Nephron progenitor cell (in vitro differentiated cells): Measurements from ENCODE around the gene CEP131.

Experiments used
- DNase-seq: peaks from one replicate; pipeline ENCODE4 v3.0.0; 2021
- H3K27ac Mint-ChIP-seq: 2 replicates; pipeline ENCODE4 v1.8.0; 2021; ENCODE audit warnings: mild to moderate bottlenecking, moderate library complexity, mixed read lengths
- H3K27me3 Mint-ChIP-seq: 2 replicates; pipeline ENCODE4 v1.8.0; 2021; ENCODE audit warnings: mild to moderate bottlenecking, low read depth, mixed read lengths; ENCODE audit not compliant: poor library complexity
- H3K36me3 Mint-ChIP-seq: 2 replicates; pipeline ENCODE4 v1.8.0; 2021; ENCODE audit warnings: low read depth, mixed read lengths
- H3K4me1 Mint-ChIP-seq: 2 replicates; pipeline ENCODE4 v1.8.0; 2021; ENCODE audit warnings: mixed read lengths
- H3K4me3 Mint-ChIP-seq: 2 replicates; pipeline ENCODE4 v1.8.0; 2021; ENCODE audit warnings: mild to moderate bottlenecking, moderate library complexity, mixed read lengths
- H3K9me3 Mint-ChIP-seq: 2 replicates; pipeline ENCODE4 v1.8.0; 2021; ENCODE audit warnings: mild to moderate bottlenecking, moderate library complexity, mixed read lengths
- TF ChIP-seq, protein P1 (sequence below): fragments of 200-600 bp; sonication (generic); IDR thresholded peaks from 2 replicates; pipeline ENCODE4 v1.5.0; 2021; ENCODE audit warnings: antibody characterized with exemption

Gene CEP131

DNA sequence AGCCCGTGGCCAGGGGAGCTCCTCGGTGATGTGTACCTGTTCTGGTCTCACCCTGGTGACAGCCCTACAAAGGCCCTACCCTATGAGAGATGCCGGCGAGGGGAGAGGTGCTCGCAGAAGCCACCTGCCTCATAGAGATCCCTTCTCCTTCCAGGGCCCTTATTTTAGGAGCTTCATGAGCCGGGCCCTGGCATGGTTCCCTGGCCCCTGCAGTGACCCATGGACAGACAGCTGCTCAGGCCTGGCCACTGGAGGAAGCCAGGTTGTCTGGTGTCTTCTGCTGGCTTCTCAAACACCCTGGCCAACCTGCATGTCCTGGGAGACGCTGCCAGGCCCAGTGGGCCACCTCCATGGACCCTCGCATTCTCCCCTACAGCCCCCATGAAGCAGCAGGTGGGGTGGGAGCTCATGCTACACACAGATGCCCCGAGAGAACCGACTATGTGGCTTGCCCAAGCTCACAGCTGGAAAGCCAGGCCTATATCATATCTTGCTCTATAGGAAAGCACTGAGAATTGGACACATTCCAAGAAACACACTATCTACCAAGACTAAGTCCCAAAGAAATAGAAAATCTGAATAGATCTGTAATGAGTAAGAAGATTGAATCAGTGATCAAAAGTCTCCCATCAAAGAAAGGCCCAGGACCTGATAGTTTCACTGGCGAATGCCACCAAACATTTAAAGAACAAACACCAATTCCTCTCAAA, 49.6 kb downstream of the CEP131 start:
- no peak for DNase-seq
- no peaks in the 10 kb centered on the region for H3K27me3 Mint-ChIP-seq
- no peak overlapping the region for H3K4me3 Mint-ChIP-seq
- TF ChIP-seq, protein P1, sequence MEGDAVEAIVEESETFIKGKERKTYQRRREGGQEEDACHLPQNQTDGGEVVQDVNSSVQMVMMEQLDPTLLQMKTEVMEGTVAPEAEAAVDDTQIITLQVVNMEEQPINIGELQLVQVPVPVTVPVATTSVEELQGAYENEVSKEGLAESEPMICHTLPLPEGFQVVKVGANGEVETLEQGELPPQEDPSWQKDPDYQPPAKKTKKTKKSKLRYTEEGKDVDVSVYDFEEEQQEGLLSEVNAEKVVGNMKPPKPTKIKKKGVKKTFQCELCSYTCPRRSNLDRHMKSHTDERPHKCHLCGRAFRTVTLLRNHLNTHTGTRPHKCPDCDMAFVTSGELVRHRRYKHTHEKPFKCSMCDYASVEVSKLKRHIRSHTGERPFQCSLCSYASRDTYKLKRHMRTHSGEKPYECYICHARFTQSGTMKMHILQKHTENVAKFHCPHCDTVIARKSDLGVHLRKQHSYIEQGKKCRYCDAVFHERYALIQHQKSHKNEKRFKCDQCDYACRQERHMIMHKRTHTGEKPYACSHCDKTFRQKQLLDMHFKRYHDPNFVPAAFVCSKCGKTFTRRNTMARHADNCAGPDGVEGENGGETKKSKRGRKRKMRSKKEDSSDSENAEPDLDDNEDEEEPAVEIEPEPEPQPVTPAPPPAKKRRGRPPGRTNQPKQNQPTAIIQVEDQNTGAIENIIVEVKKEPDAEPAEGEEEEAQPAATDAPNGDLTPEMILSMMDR, result no peak
- H3K9me3 Mint-ChIP-seq, result peaks cover 26% of the 10 kb centered on the region
- H3K27ac Mint-ChIP-seq, result no peak overlapping the region
- H3K4me1 Mint-ChIP-seq, result no peaks in the 10 kb centered on the region
- H3K36me3 Mint-ChIP-seq, result peaks cover 25% of the 10 kb centered on the region

DNA sequence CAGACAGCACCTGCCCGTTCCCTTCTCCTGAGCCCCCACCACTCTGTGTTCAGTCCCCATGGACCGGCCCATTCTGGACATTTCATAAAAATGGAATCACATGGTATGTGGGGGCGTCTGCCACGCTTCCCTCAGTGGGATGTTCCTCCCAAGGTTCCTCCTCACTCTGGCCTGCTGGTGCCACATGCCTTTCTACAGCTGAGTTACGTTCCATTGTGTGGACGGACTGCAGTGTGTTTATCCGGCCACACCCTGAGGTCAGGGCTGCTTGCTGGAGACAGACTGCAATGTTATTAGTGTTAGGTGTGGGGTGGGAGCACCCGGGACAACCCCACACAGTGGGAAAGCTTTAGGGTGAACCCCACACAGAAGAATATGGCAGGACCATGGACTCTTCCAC, 50.8 kb downstream of the CEP131 start:
- Mint-ChIP-seq H3K4me1 (peaks cover 4% of the 10 kb centered on the region), H3K27ac (no peak overlapping the region), H3K36me3 (peaks cover 25% of the 10 kb centered on the region), H3K27me3 (no peaks in the 10 kb centered on the region), H3K4me3 (no peak overlapping the region), H3K9me3 (peaks cover 26% of the 10 kb centered on the region)
- DNase-seq, result no peak
- TF ChIP-seq, protein P1, result no peak

DNA sequence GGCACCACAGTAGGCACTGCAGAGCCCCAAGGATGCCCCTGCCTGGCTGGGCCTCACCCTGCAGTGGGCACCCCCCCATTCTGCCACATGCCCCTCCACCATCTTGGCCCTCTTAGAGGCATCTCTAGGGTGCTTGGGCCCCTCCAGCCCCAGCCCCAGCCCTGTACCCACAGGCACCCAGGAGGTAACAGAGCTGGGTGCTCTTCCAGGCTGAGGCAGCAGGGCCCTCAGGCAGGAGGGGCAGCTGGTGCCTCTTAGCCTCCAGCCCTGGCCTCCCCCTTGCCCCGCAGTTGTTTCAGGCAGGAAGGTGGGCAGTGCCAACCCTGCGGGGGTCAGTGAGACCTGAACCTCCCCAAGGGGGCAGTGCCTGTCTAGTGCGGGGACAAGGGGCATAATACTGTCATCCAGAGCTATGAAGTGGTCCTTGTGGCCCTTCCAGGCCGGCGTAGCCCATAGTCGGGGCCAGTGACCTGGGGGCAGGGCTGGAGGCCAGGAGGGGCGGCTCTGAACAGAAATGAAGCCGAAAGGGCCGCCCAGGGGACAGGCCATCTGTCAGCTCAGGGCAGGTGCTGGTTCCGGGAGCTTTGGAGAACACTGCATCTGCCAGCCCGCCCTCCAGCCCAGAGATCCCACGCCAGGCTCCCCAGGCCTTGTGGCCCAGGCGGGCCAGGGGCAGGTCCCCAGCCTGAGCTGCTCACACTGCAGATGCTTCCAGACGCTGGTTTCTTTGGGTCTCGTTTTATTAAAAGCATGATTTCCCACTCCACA, 51.9 kb downstream of the CEP131 start:
- Mint-ChIP-seq H3K4me3 (no peak overlapping the region), H3K36me3 (peaks cover 25% of the 10 kb centered on the region), H3K4me1 (peaks cover 4% of the 10 kb centered on the region), H3K27ac (no peak overlapping the region), H3K27me3 (no peaks in the 10 kb centered on the region), H3K9me3 (peaks cover 22% of the 10 kb centered on the region)
- DNase-seq, result no peak
- TF ChIP-seq, protein P1, result no peak

DNA sequence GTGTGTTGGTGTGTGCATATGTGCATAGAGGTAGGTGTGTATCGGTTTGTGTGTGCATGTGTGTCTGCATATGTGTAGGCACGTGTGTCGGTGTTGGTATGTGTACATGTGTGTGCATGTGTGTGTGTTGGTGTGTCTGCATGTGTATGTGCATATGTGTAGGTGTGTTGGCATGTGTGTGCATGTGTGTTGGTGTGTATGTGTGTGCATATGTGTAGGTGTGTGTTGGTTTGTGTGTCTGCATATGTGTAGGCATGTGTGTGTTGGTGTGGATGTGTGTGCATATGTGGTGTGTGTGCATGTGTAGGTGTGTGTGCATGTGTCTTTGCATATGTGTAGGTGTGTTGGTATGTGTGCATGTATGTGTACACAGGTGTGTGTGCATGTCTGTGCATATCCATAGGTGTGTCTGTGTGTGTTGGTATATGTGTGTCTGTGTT, 52.9 kb downstream of the CEP131 start:
- TF ChIP-seq, protein P1, result no peak
- Mint-ChIP-seq H3K27ac (no peak overlapping the region), H3K9me3 (peaks cover 12% of the 10 kb centered on the region), H3K36me3 (peaks cover 14% of the 10 kb centered on the region), H3K4me3 (no peak overlapping the region), H3K4me1 (peaks cover 5% of the 10 kb centered on the region), H3K27me3 (no peaks in the 10 kb centered on the region)
- no peak for DNase-seq

DNA sequence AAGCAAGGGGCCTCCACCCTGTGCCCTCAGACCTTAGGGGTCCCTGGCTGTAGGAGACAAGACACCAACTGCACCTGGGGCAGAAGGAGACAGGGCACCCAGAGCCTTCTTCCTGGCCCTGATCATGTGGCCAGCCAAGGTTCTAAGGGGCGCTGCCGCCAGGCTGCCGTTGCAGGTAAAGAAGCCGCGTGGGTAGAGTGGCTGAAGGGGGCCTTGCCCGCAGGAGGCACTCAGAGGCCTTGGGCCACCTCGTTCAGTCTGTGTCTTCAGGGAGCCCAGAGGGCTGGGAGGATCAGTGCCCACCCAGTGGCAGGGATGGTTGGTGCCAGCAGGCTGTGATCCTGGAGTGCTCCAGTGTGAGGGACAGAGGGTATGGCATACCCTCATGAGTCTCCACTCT, 55.1 kb downstream of the CEP131 start:
- Mint-ChIP-seq H3K27ac (no peak overlapping the region), H3K36me3 (peaks cover 4% of the 10 kb centered on the region), H3K4me1 (peaks cover 14% of the 10 kb centered on the region), H3K27me3 (no peaks in the 10 kb centered on the region), H3K4me3 (no peak overlapping the region), H3K9me3 (no peaks in the 10 kb centered on the region)
- TF ChIP-seq, protein P1, result no peak
- DNase-seq, result no peak
